ENCODE results near the gene C10orf90.

C10orf90 gene

DNA sequence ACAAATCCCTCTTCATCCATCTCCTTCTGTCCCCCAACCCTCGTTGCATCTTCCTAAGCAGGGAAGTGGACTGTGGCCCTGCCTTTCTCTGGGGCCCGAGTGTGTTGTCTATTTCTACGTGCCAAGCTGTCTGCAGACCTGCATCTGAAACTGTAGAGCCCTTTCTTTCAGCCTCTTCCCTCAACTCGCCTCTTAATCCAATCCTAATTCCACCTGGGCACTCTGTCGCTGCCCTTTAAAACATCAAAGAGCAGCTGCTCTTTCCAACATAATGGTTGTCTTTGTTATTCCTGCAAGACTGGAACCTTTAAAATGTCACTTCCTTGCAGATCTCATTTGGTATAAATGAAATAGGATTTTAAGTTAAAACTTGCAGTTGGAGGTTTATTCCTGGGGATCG lies 260.7 kb downstream of the C10orf90 start:
- DNase-seq, result no peak

DNA sequence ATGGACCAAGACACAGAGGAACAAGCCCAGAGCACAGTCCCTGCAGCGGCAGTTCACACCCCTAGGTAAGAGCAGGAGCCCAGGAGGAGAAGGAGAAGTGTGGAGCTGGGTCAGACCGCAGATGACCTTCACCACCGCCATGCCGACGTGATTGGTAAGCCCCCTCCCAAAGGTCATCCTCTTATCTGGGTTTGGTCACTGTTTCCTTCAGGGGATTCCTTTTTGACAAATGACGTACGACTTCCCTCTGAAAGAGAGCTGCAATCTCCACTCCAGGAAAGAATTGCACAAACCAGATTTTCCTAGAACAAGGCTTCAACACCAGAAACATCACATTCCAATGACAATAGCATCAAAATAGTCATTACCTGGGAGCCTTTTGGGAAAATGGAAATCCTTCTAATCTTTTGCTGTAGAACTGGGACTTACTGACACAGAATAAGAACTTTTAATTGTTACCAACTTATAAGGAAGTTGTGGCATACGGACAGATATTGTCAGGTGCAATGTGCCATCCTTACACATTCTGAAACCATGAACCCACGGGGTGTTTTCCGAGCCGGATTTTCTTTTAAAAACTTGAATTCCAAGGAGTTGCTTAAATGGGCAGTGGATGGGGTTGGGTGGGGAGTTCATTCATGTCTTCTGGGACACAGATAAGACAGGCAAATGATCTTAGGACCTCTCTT lies 261.4 kb downstream of the C10orf90 start:
- DNase-seq, result no peak

DNA sequence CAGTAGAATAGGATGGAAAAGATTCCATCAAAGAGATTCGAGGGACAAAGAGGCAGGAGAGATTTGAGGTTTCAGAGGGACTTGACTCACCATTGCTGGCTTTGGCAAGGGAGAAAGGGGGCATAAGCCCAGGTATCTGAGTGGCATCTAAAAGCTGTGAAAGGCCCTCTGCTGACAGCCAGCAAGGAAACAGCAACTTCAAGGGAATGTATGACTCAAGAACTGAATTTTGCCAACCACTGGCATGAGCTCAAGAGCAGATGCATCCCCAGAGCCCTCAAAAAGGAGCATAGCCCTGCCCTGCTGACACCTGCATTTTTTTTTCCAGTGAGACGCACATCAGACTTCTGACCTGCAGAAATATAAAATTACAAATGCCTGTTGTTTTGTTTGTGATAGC lies 262.7 kb downstream of the C10orf90 start:
- no peak for DNase-seq

DNA sequence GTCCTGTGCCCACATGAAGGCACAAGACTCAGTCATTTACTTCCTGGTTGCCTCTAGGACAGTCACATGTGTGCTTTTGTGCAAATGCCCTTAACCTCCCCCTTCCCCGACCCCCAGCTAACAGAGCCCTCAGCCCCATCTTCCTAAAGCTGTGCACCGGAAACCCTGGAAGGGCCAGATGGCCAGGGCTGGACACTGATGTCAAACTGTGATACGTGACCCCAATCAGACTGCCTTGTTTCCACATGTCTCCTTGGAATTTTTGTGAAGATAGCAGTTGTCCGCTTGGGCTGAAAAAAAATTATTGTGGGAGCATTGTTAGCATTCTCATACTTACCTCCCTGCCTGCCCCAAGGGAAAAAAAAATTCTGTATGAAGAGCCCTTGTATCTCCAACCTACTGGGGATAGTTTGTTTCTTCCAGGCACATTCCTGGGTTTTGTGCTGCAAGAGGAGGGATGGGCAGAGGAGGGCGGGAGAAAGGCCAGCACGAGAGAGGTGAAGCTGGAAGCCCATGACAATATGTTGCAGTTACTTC lies 265.2 kb downstream of the C10orf90 start:
- DNase-seq, result no peak

DNA sequence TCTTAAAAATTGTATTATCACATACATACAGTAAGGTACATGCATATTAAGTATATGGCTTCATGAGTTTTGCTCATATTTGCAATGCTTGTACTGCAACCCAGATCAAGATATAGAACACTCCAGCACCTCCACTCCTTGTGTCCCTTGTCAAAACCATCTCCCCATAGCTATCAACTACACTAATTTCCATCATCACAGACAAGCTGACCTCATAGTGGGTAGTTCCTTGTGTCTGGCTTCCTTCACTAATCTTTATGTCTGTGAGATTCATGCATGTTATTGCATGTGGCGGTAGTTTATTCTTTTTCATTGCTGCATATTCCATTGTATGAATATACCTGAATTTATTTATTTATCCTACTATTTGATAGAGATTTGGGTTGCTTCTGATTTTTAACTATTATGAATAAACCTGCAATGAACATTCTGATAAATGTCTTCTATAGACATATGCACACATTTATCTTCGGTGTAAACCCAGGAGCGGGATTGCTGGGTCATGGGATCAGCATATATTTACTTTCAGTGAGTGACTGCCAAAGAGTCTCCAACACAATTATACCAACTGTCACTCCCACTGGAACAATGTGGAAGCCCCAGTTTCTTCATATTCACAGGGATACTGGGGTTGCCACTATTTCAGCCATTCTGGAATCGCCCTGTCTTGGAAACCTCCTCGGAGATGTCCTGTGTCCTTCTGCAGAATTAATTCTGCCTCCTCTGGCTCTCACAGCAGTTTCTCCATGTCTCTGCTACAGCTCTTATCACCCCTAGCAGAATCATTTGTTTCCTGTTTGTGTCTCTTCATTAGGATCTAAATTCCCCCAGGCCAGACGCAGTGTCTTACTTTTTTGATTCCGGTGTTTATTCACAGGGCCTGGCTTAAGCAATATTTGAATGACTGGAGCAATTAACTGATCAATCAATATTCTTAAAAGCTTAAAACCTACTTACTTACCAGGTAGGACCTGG lies 267.5 kb downstream of the C10orf90 start:
- DNase-seq, result no peak

DNA sequence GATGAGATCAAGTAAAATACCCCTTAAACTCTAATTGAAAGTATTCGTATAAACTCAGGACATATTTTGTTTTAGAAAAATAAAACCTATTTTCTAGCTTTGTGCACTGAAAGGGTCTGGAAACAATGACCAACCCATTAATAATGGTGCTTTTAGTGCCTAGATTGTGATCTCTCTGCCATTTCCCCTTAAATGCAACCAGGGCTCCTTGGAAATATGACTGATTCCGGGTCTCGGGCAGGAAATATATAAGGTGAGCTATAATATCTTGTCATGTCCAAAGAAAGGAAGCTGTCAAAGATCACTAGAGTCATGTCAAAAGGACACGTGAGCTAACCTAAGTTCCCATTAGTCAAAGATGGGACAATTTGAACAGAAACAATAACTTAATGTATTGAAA lies 269.9 kb downstream of the C10orf90 start:
- DNase-seq, result no peak

DNA sequence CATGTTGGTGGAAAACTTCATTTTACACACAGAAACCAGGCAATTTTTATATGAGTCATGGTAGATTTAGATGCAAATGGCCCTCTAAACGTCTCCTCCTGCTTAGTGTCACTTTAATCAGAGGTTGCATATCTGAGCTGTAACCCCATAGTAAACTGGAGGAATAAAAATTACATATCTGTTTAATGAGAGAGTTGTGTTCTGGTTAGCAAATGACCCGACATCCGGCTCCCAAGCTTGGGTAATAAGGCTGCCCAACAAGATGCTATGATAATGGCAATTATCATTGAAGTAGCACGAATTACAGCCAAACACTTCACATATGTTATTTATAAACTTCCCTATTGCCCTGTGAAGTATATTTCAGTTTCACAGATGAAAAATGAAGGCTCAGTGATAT lies 271.6 kb downstream of the C10orf90 start:
- DNase-seq, result no peak

DNA sequence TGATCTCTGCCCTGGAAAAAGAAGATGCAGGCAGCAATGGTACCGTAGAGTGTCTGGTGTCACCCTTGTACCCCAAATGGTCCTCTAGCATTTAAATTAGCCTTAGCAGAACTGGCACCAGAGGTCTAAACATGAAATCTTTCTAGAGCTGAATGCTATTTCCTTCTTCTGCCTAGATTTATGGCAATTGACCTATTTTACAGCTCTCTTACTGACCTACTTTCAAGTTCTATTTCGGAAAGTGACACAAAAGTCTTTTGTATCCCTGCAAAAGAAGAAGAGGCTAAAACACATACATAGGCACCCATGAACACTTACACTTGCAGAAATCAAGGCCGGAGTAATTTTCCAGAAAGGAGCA lies 272.1 kb downstream of the C10orf90 start:
- no peak for DNase-seq

DNA sequence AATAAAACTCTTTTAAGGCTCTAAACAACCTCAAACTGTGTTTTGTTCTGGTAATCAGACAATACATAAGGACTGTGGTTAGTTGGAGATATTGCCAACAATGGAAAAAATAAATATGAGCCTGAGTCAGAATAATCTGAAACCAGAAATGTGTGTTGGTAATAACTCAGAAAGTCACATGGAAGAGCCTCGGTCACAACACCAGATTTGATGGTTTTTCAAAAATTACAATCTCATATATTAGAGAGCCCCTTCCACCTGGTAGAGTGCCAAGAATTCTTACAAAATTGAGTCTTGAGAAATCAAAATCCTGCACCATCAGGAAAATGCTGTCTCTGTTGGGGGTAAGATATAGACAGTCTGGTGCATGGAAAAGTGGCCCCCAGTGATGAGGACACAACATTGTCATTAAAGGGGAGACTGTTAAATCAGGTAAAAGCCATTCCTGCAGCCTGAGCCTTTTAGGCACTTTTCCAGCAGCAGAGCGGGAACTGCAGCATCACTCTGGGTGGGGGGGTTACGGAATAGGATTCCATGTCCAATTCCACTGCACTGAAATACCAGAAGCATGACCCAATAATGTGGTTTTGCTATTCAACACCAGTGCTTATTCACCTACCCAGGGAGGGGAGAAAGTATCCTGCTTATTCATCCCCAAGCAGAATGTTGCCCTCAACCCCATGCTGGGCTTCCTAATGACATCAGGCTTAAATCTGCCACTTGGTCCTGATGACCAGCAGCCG lies 272.7 kb downstream of the C10orf90 start:
- no peak for DNase-seq

DNA sequence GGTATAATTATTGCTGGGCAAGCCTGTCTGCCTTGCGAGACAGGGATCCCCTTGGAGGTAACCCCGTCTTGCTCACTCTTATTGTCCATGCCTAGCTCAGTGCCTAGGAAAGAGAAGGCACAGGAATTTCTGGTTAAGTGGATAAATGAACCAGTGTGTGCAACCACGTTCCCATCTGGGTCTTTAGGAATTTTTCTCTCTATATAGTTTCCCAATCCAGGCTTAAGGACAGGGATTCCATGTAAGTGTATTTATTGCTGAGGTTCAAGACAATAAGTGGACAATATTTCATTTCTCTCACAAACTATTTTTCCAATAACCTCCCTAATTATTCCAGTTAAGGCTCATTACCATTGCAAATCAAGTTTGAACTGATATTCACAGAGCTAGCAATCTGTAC lies 273.3 kb downstream of the C10orf90 start:
- DNase-seq, result no peak

DNA sequence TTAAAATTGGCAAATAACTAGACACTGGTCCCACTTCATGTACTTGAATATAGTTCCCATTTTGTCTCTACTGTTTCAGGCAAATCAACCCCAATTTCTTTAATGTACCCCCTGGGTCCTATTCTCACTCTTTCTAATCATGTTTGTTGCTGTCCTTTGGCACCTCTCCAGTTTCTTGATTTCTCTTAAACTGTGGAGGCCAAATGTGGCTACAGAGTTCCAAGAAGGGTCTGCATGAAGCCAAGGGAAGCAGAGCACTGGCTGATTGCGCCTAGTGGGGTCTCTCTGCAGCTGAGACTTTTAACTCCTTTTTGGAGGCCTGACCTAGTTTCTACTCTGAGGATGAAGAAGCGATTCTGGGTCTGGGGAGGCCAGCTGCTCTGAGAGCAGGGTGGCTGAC lies 275.5 kb downstream of the C10orf90 start:
- DNase-seq, result no peak

DNA sequence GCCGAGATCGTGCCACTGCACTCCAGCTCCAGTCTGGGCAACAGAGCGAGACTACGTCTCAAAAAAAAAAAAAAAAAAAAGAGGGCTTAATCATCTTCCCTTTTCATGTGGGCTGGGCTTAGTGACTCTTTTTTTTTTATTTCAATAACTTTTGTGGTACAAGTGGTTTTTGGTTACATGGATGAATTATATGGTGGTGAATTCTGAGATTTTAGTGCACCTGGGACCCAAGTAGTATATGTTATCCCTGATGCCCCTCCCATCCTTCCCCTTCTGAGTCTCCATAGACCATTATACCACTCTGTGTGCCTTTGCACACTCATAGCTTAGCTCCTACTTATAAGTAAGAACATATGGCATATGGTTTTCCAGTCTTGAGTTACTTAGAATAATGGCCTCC lies 277.4 kb downstream of the C10orf90 start:
- DNase-seq, result no peak

DNA sequence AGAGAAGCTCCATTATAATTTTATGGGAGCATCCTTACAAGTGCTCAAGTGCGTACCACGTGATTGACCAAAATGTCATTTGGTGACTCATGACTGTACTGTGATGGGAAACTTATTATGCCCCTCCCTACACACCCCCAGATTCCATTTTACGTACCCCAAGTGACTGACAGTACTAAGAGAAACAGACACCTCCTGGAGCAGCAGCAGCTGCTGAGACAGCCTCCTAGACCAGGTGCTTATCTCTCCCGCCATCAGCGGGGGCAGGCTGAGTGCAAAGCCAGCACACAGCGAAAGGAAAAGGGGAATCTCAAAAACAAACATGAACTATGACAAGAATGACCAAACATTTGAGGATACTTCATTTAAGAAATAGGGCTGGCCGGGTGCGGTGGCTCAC lies 278.0 kb downstream of the C10orf90 start:
- no peak for DNase-seq

DNA sequence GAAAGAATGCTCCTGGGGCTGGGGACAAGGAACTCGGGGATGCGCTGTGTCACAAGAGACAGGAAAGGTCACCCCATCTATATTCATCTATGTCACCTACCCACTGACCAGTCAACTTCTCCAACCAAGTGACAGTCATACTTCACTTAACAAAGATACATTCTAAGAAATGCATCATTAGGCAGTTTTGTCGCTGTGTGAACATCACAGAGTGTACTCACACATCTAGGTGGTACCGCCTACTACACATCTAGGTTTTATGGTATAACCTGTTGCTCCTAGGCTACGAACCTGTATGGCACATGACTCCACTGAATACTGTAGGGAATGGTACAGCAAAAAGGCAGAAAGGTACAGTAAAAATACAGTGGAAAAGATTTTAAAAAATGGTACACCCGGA lies 278.4 kb downstream of the C10orf90 start:
- no peak for DNase-seq

DNA sequence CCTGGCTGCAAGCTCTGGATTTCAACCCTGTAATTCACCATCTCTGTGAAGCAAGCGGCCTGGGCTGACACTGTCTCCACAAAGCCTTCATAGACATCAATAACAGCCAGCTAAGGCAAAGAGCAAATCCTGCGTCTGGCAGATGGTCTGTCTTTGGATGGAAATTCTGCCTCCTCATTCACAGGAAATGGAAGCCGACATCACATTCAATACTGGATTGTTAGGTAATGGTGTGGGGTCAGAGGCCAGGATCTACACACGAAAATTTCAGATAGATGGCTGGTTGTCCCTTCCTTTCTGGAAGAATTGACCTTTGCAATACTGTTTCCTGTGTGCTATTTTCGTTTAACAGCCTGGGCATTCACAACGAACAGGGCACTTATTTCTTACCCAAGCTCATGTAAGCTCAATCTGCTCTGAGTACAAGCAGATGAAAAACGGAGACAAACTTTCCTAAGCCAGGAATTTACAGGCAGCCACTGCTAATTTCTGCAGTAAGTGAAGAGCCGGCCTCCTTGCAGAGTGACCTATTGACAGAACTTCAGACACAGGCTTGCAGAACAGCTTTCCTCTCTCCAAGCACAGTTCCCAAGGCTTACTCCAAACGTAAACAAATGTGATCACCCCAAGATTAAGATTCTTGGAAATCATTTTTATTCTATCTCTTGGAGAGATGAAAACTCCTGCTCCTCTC lies 279.2 kb downstream of the C10orf90 start:
- DNase-seq, result no peak

DNA sequence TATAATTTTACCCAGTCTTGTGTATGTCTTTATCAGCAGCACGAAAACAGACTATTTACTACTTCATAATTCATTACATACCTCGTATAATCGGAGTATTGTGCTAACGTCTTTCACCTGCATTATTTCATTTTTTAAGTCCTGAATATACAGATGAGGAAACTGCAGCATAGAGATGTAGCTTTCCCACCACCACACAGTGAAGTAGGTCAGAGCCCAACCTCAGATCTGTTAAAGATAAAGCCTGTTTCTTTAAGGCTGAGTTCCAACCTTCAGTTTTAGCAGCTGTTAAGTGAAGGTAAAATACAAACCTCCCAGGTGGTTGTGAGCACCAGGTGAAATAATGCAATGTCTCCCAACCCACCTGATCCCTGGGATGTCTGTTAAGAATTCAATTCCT lies 280.2 kb downstream of the C10orf90 start:
- DNase-seq, result no peak

DNA sequence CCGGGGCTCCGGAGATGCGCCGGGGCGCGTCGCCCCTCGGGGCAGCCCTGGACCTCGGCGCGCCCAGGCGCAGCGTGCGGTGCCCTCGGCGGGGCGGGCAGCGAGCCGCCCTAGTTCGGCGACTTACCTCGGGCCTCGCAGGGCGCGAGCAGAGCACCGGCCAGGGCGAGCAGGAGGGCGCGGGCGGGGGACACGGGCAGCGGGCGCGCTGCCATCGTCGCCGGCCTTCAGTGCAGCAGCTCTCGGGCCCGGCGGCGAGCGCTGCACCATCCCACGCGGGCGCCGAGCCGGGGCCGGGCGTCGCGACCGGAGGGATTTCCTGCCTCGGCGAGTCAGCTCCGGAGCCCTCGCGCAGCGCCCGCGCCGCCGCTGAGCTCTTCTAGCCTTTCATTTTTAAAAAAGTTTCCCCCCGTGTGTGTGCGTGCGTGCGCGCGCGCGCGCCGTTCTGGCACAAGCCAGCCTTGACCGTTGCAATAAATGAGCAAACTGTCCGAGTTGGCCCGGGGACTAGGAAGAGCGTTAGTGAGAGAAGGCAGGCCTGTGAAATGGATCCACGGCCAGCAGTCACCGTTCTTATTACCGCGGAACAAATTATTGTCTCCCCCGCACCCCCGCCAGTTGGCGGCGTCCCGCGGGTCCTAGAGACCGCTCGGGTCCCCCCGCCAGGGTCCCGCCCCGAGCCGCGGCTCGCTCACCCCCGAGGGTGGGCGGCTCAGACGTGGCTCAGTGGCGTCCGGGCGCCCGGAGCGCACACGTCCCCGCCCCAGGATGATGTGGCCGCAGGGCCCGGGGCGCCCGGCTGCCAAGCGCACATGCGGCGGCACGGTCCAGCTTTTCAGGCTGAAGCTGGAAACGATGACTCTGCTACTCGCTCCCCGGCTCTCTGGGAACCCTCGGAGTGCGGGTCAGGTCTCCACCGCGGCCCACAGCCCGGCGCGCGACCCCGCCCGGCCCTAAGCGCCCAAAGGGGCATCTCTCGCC lies 282.3 kb downstream of the C10orf90 start, which contains the start of gene ADAM12:
Gene ADAM12, minus strand, starts transcription at position 547 of the 981 bp plus-strand sequence. Its CDS starts 332 bp downstream, at position 215.
- DNase-seq, result no peak

DNA sequence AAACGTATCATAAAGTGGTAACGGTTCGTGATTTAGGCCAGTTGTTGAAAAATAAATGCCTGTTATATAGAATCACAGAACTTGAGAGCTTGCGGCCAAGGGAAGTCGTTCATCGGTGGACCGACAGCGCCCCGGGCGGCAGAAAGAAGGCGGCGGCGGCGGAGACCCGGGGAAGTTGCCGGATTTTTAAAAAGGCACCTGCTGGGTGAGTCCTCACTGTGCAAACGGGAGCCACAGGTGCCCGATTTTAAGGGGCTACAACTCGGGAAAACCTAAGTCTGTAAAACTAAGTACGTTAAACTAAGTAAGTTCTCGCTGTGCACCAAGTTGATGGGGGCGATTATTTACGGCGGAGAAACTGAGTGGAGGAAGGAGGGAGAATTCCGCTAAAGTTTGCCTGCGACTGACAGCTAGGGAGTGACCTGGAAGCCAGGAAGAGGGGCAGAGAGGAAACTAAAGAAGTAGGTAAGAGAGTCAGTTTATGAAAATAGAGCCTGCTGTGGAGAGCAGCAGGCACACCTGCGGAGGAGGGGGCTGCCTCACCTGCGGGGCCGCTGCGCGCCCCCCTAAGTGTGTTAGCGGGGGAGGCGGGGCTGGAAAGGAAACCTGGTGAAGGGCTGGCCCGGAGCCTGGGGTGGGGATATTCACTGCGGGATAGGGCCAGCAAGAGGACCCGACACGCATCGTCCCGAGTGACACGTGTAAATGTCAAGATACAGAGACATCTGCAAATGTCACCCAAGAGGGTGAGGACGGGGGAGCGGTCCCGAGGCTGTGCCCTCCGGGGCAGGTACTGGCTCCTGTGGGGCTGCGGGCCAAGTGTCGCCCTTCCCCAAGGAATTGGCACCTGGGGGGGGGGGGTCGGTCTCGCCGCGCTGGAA lies 283.2 kb downstream of the C10orf90 start:
- peak; percentile 39 for DNase-seq

DNA sequence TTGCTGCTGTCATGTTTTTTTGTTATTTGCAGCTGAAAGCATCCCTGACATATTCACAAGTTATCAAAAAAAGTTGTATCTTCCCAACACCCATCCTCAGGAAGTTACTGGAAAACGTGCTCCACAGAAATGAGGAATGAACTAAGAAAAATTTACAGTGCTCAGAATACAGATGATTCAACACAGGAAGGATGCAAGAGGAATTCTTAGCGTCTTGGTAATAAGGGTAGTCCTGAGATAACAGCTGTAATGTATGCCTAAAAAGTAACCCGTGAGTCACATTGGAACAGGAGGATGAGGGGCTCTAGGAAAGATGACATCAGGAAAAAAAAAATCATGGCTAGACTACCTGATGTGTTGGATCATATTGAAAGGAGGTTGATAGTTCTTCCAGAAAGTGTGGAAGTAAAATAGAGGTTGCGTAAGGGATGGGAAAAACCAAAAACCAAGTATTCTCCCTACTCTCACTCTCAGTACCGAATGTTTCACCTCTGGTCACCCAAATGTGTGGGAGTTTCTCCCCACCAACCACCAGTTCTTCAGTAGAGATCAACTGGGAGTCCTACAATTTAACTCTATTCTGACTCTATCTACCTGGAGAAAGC lies 286.1 kb downstream of the C10orf90 start:
- no peak for DNase-seq
